ENCODE data around the gene RNF38.
"Not testable (repeated sequence)": the region's sequence is repeated elsewhere in the genome, so short reads cannot be mapped to it uniquely, and the experiment has no call there.

Gene RNF38

DNA sequence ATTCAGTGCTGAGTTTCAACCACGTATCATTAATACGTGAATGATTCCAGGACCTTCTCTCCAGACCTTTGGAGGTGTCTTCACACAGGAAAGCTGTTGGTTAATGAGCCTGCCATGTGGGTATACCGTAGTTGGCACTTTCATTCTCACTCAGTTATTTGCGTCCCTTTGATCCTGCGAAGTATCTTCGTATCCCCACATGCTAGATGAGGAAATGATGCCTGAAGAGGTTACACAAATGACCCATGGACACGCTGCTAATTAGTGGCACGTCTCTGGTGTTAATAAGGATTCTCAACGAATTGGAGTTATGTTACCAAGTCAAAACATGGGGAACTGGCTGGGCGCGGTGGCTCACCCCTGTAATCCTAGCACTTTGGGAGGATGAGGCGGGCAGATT, 76.1 kb downstream of the RNF38 start:
- DNase-seq (ENCODE audit: insufficient read length, low spot score) (no peak), FAIRE-seq (no peak)
- TF ChIP-seq TAF1 (IDR thresholded peaks at IDR 0.05; ENCODE audit: low read depth, low read length) (no peak), POLR2A (IDR thresholded peaks at IDR 0.05; ENCODE audit: low read depth, low read length) (no peak), PAX5 (IDR thresholded peaks at IDR 0.05; ENCODE audit: insufficient read depth, low read length, severe bottlenecking) (no peak), SPI1 (IDR thresholded peaks at IDR 0.05; ENCODE audit: low read depth, low read length) (no peak), POLR2AphosphoS5 (IDR thresholded peaks at IDR 0.05; ENCODE audit: low read depth, low read length) (no peak), POU2F2 (IDR thresholded peaks at IDR 0.05; ENCODE audit: low read depth, low read length) (no peak)

DNA sequence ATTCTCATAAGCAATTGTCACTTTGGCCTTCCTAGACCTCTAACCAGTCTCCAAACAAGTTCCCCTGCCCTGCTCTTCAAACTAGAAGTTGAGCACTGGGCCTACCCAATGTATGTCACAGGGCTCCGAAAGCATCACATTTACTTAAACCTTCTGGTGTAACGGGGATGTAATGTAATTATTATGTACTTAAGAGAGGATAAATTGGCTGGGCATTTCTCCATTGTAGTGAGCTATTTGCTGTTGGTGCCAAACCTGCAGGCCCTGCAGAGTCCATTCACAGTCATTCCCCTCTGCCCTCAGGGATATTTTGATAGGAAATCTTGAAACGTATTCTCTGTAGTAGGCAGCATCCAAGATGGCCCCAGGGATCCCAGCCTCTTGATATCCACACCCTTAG, 77.6 kb downstream of the RNF38 start:
- no peak for TF ChIP-seq POLR2A (IDR thresholded peaks at IDR 0.05; ENCODE audit: low read depth, low read length)
- no peak for TF ChIP-seq SPI1 (IDR thresholded peaks at IDR 0.05; ENCODE audit: low read depth, low read length)
- TF ChIP-seq POU2F2 (IDR thresholded peaks at IDR 0.05; ENCODE audit: low read depth, low read length): no peak
- no peak for TF ChIP-seq PAX5 (IDR thresholded peaks at IDR 0.05; ENCODE audit: insufficient read depth, low read length, severe bottlenecking)
- no peak for TF ChIP-seq POLR2AphosphoS5 (IDR thresholded peaks at IDR 0.05; ENCODE audit: low read depth, low read length)
- TF ChIP-seq TAF1 (IDR thresholded peaks at IDR 0.05; ENCODE audit: low read depth, low read length): no peak
- DNase-seq (ENCODE audit: insufficient read length, low spot score) (no peak), FAIRE-seq (no peak)

GRCh38 chr9:36321903-36322302, 78.2 kb downstream of the RNF38 start:
- DNase-seq (ENCODE audit: insufficient read length, low spot score); FAIRE-seq: not testable (repeated sequence)

GRCh38 chr9:36320466-36320865, 79.6 kb downstream of the RNF38 start:
- TF ChIP-seq POLR2AphosphoS5 (IDR thresholded peaks at IDR 0.05; ENCODE audit: low read depth, low read length): no peak
- TF ChIP-seq TAF1 (IDR thresholded peaks at IDR 0.05; ENCODE audit: low read depth, low read length): no peak
- no peak for TF ChIP-seq PAX5 (IDR thresholded peaks at IDR 0.05; ENCODE audit: insufficient read depth, low read length, severe bottlenecking)
- DNase-seq (ENCODE audit: insufficient read length, low spot score) (no peak), FAIRE-seq (no peak)

DNA sequence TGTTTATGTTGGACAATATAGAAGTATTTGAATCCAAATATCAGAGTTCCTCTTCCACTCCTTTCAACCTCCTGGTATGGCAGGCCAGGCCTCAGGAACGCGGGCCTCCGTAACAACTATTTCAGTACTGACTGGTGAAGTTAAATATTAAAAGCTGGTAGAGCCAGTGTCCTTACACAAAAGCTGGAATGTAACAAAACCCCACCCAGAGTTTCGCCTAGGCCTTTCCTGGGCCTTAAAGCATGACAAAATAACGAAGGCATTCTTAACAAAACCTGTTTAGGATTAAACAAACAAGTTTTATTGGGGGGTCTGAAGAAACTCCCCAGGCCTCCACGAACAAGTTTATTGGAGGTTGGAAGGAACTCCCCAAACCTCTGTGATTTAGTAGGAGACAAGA, 80.3 kb downstream of the RNF38 start:
- no peak for FAIRE-seq
- TF ChIP-seq POLR2AphosphoS5 (IDR thresholded peaks at IDR 0.05; ENCODE audit: low read depth, low read length) (no peak), TAF1 (IDR thresholded peaks at IDR 0.05; ENCODE audit: low read depth, low read length) (no peak), SPI1 (IDR thresholded peaks at IDR 0.05; ENCODE audit: low read depth, low read length) (no peak), PAX5 (IDR thresholded peaks at IDR 0.05; ENCODE audit: insufficient read depth, low read length, severe bottlenecking) (no peak), POU2F2 (IDR thresholded peaks at IDR 0.05; ENCODE audit: low read depth, low read length) (no peak), POLR2A (IDR thresholded peaks at IDR 0.05; ENCODE audit: low read depth, low read length) (no peak)
- no peak for DNase-seq (ENCODE audit: insufficient read length, low spot score)

DNA sequence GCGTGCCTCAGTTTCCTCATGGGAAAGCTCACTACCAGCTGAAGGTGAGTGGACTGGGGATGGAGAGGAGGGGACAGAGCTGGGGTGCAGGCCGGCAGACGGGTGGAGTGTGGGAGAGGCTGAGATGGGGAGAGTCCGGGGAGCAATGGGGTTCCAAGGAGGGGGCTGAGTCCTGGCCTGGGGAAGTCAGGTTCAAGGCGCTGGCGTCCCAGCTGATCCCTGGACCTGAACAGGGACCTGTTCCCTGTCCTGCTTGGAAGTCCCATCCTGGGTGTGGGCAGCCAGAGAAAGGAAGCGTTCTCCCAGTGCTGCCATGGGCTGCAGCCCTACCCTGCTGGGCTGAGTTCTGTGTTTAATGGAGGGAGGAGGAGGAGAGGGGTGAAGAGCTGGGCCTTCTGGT, 80.9 kb downstream of the RNF38 start:
- TF ChIP-seq POLR2A (IDR thresholded peaks at IDR 0.05; ENCODE audit: low read depth, low read length) (no peak), POLR2AphosphoS5 (IDR thresholded peaks at IDR 0.05; ENCODE audit: low read depth, low read length) (no peak)
- FAIRE-seq (no peak), DNase-seq (ENCODE audit: insufficient read length, low spot score) (no peak)

DNA sequence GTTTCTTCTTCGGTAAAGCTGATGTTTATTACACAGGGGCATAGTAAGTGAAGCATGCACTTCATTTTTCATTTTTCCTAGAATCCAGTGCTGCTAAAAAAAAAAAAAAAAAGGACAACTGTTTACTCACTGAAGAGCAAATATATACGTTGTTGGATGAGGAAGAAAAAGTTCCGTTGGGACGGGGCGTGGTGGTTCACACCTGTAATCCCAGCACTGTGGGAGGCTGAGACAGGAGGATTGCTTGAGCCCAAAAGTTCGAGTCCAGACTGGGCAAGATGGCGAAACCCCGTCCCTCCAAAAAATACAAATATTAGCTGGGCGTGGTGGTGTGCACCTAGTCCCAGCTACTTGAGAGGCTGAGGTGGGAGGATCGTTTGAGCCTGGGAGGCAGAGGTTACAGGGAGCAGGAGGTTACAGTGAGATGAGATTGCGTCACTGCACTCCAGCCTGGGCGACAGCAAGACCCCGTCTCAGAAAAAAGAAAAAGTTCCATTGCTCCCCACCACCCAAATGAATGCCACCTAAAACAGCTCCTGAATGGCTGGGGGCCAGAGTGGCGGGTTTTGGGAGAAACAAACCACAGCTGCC, 81.8 kb downstream of the RNF38 start:
- TF ChIP-seq SPI1 (IDR thresholded peaks at IDR 0.05; ENCODE audit: low read depth, low read length) (no peak), POU2F2 (IDR thresholded peaks at IDR 0.05; ENCODE audit: low read depth, low read length) (no peak), POLR2A (IDR thresholded peaks at IDR 0.05; ENCODE audit: low read depth, low read length) (no peak), PAX5 (IDR thresholded peaks at IDR 0.05; ENCODE audit: insufficient read depth, low read length, severe bottlenecking) (no peak), POLR2AphosphoS5 (IDR thresholded peaks at IDR 0.05; ENCODE audit: low read depth, low read length) (no peak), TAF1 (IDR thresholded peaks at IDR 0.05; ENCODE audit: low read depth, low read length) (no peak)
- no peak for FAIRE-seq
- no peak for DNase-seq (ENCODE audit: insufficient read length, low spot score)

DNA sequence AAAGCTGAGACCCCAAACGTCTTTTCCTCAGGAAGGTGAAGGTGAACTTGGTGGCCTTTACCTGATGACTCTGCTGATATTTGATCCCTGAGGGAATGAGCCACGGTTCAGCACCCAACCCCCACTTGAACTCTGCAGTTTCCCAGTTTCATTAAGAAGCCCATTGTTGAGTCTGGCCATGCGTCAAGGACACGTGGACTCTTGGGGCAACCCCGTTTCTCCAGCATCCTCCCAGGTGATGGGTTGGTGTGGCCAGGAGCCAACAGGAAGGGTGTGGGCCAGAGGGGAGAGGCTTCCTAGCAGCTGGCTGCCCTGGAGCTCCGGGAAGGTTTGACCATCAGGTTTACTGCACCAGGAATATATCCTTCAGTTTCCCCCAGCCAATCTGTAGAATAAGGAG, 82.3 kb downstream of the RNF38 start:
- no peak for FAIRE-seq
- TF ChIP-seq POU2F2 (IDR thresholded peaks at IDR 0.05; ENCODE audit: low read depth, low read length) (no peak), PAX5 (IDR thresholded peaks at IDR 0.05; ENCODE audit: insufficient read depth, low read length, severe bottlenecking) (no peak), POLR2AphosphoS5 (IDR thresholded peaks at IDR 0.05; ENCODE audit: low read depth, low read length) (no peak), TAF1 (IDR thresholded peaks at IDR 0.05; ENCODE audit: low read depth, low read length) (no peak), SPI1 (IDR thresholded peaks at IDR 0.05; ENCODE audit: low read depth, low read length) (no peak), POLR2A (IDR thresholded peaks at IDR 0.05; ENCODE audit: low read depth, low read length) (no peak)
- no peak for DNase-seq (ENCODE audit: insufficient read length, low spot score)

GRCh38 chr9:36316611-36317317, 83.3 kb downstream of the RNF38 start:
- DNase-seq (ENCODE audit: insufficient read length, low spot score) (no peak), FAIRE-seq (no peak)
- no peak for TF ChIP-seq POLR2AphosphoS5 (IDR thresholded peaks at IDR 0.05; ENCODE audit: low read depth, low read length)
- TF ChIP-seq TAF1 (IDR thresholded peaks at IDR 0.05; ENCODE audit: low read depth, low read length): no peak
- TF ChIP-seq SPI1 (IDR thresholded peaks at IDR 0.05; ENCODE audit: low read depth, low read length): no peak
- TF ChIP-seq POLR2A (IDR thresholded peaks at IDR 0.05; ENCODE audit: low read depth, low read length): no peak
- no peak for TF ChIP-seq POU2F2 (IDR thresholded peaks at IDR 0.05; ENCODE audit: low read depth, low read length)
- TF ChIP-seq PAX5 (IDR thresholded peaks at IDR 0.05; ENCODE audit: insufficient read depth, low read length, severe bottlenecking): no peak

- FAIRE-seq (no peak), DNase-seq (ENCODE audit: insufficient read length, low spot score) (no peak)
- TF ChIP-seq POLR2AphosphoS5 (IDR thresholded peaks at IDR 0.05; ENCODE audit: low read depth, low read length) (no peak), POU2F2 (IDR thresholded peaks at IDR 0.05; ENCODE audit: low read depth, low read length) (no peak), TAF1 (IDR thresholded peaks at IDR 0.05; ENCODE audit: low read depth, low read length) (no peak), PAX5 (IDR thresholded peaks at IDR 0.05; ENCODE audit: insufficient read depth, low read length, severe bottlenecking) (no peak), POLR2A (IDR thresholded peaks at IDR 0.05; ENCODE audit: low read depth, low read length) (no peak), SPI1 (IDR thresholded peaks at IDR 0.05; ENCODE audit: low read depth, low read length) (no peak)
These were observed 84.0 kb downstream of the RNF38 start for GRCh38 chr9:36316049-36316448.
